ENCODE measurements around the gene IGF2R.

Gene IGF2R

DNA sequence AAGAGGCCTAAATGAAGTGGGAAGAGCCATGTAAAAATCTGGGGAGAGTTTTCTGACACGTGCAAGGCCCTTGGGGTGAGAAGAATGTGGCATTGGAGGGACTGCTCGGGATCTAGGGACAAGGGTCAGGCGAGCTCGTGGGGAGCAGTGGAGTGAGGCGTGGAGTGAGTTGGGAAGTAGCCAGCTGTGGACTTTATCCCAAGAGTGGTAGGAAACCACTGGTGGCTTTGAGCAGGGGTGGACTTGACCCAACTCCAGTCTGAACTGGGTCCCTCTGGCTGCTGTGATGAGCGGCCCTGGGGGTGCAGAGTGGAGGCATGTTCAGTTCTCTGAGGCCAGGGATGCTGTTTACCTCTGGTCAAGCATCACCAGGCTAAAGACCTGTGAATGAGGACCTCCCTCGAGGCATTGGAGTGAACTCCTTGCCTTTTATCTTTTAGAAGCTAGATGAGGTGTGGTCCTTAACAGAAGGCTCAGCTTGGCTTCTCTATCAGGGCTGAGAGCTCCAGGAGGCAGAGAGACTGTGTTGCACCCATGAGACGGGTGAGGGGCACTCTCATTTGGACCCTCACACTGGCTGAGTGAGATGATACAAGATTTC, 173.3 kb downstream of the IGF2R start:
- DNase-seq, result no peak

DNA sequence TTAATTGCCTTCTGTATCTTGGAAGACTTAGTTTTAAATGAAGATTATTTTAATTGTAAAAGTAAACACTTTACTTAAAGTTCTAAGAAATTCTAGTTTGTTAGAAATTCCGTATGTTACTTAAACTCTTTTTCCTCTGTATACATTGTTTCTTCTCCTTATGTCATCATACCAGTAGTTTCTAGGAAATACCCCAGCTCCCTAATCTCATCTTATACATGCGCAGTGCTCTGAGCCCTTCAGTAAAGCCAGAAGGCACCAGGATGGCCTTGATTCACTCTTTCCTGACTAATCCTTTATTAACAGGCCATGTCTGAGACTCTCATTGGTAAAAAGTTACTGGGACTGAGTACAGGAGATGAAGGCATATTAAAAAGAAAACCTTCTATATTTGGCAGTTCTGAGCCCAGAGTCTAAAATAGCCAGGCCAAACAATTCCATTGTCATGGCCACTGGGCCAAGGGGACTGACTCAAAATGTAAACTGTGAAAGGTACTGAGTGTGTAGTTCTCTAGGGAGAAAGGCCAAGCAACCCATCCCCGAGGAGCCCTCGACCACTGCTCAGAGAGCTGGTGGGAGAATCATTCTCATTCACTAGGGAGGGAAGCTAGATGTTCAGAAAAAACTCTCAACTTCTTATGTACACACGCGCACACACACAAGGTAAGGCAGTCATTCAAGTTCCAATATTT, 177.7 kb downstream of the IGF2R start:
- DNase-seq, result no peak

DNA sequence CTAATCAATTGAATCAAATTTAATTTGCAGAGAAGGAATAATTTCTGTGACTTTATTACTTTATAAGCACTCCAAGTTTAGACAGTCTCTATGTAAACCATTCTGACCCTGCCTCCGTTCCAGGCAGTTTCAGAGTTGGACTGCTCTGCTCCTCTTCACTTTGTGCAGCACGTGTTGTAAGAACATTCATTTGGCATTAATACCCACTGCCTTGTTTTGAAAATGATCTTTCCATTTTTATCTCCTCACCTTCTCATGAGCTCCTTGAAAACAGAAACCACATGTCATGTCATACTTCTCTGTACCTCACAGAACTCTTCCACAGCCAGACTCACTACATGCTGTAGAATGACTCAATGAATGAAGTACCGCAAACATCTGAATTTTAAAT, 178.3 kb downstream of the IGF2R start:
- DNase-seq, result no peak

DNA sequence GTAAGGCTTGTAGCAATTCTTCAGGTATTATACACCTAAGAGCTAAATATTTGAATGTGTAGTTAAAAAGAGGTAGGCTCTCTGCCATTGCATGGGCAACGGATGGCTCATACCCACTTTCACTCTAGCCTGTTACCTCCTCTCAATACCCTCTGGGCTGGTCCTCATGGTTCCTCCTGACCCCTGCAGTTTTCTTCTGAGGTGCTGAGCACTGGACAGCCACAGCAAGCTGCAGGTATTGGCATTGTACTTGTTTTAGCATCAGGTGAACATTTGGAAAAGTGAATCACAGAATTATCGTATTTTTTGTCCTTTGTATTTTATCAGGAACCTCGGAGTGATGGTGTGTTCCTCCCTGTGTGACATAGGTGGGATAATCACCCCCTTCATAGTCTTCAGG, 185.6 kb downstream of the IGF2R start:
- no peak for DNase-seq

DNA sequence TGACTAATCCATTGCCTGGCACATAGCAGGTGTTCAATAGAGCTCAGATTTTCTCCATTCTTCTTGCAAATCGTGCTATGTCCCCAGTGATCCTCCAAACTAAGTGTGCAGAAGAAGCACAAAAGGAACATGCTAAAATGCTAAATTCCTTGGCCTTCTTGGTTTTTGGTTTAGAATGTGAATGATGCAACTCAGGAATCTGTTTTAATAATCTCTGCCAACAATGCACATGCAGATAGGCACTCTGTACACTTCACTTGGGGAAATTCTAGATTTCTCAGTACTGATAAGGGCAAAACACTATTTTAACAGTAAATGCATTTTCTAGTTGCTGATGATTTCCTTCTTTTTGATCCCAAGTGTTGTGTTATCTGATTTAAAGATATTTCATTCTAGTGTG, 188.0 kb downstream of the IGF2R start:
- no peak for DNase-seq

DNA sequence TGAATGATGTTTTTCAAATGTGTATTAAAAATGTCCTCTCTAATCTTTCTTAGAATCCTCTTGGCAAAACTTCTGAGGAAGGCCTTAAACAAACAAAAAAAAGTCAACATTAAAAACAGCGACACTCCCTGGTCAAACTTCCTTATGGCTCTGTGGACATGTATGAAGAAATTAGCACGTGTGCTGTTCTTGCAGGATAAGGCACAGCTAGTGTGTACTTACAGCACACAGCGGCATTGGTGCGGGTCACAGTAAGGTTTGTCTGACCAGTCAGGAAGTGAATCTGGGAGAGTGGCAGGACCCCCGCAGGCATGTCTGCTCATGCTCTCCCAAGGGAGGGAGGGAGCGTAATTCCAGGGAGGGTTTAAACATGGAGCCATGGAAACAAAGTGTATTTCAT, 191.6 kb downstream of the IGF2R start:
- no peak for DNase-seq

All from activated gamma-delta T cell (primary cell).